SK-N-SH (cell line): Measurements from ENCODE around the gene RPN1. TPM values are rescaled to one million over a fixed set of nuclear protein-coding genes. Genes with fewer than 3 reads are reported as not detected.
"Not testable (repeated sequence)": the region's sequence is repeated elsewhere in the genome, so short reads cannot be mapped to it uniquely, and the experiment has no call there.

Experiments used
- CTCF ChIA-PET: fragments of 300-600, 350-600 bp; formaldehyde crosslinking; extraction: SDS; loops from one replicate; lab custom pipeline; 2021; lab: Yijun Ruan, JAX
- POLR2A ChIA-PET: fragments of 350-600 bp; sonication (Branson Sonifier 250); formaldehyde crosslinking; extraction: SDS; loops from one replicate; lab custom pipeline; 2020; ENCODE audit warnings: antibody characterized with exemption, inconsistent platforms; lab: Yijun Ruan, JAX
- DNase-seq: peaks from one replicate; pipeline ENCODE4 v3.0.0; 2012
- H2AFZ ChIP-seq: fragments of 200-600 bp; sonication (generic); 2 replicates; pipeline ENCODE4 v1.8.1; 2016; ENCODE audit warnings: antibody characterized with exemption, mild to moderate bottlenecking, low read depth
- H3F3A ChIP-seq: fragments of 200-600 bp; sonication (generic); replicated peaks from 2 replicates; pipeline ENCODE3; 2016; ENCODE audit warnings: antibody characterized with exemption, mild to moderate bottlenecking; ENCODE audit not compliant: insufficient read depth
- H3K27ac ChIP-seq, 2 experiments: fragments of 200-500 bp in 1 of 2; fragments of 200-600 bp in 1 of 2; sonication (Bioruptor generic) in 1 of 2; sonication (generic), shearing (Covaris generic) in 1 of 2; 2 replicates each; pipeline versions ENCODE4 v1.5.1 to v1.6.1; 2014 to 2016; ENCODE audit warnings: low read depth in 2 of 2, inconsistent platforms in 1 of 2, low read length in 1 of 2, mild to moderate bottlenecking in 1 of 2, mixed read lengths in 1 of 2
- H3K27me3 ChIP-seq: fragments of 200-600 bp; sonication (generic), shearing (Covaris generic); 2 replicates; pipeline ENCODE4 v1.6.1; 2016; ENCODE audit warnings: mixed run types; ENCODE audit not compliant: insufficient read depth
- H3K36me3 ChIP-seq, 2 experiments: fragments of 200-500 bp in 1 of 2; fragments of 200-600 bp in 1 of 2; sonication (Bioruptor generic) in 1 of 2; sonication (generic) in 1 of 2; replicated peaks in 1 of 2; 2 replicates each; pipeline versions ENCODE3 to v1.5.1; 2014 to 2016; ENCODE audit warnings: low read length in 1 of 2, mild to moderate bottlenecking in 1 of 2; ENCODE audit not compliant: insufficient read depth in 2 of 2, control insufficient read depth in 1 of 2
- H3K4me1 ChIP-seq, 2 experiments: fragments of 200-500 bp in 1 of 2; fragments of 200-600 bp in 1 of 2; sonication (Bioruptor generic) in 1 of 2; sonication (generic), shearing (Covaris generic) in 1 of 2; 2 replicates each; pipeline versions ENCODE4 v1.5.1 to v1.6.1; 2014 to 2016; ENCODE audit warnings: low read depth in 1 of 2, low read length in 1 of 2, mixed run types in 1 of 2; ENCODE audit not compliant: insufficient read depth in 2 of 2, control insufficient read depth in 1 of 2
- H3K4me2 ChIP-seq: fragments of 200-600 bp; sonication (generic), shearing (Covaris generic); 2 replicates; pipeline ENCODE4 v1.6.1; 2017; ENCODE audit warnings: mixed run types
- H3K4me3 ChIP-seq, 2 experiments: fragments of 200-500 bp in 1 of 2; fragments of 200-600 bp in 1 of 2; sonication (Bioruptor generic) in 1 of 2; sonication (generic), shearing (Covaris generic) in 1 of 2; 2 replicates each; pipeline versions ENCODE4 v1.5.1 to v1.8.1; 2014 to 2016; ENCODE audit warnings: low read depth in 2 of 2, inconsistent platforms in 1 of 2, low read length in 1 of 2, mild to moderate bottlenecking in 1 of 2, mixed read lengths in 1 of 2, moderate library complexity in 1 of 2
- H3K79me2 ChIP-seq: fragments of 200-600 bp; sonication (generic); 2 replicates; pipeline ENCODE4 v1.8.1; 2017; ENCODE audit warnings: mild to moderate bottlenecking; ENCODE audit not compliant: insufficient read depth
- H3K9ac ChIP-seq: fragments of 200-600 bp; sonication (generic); 2 replicates; pipeline ENCODE4 v1.6.1; 2017; ENCODE audit warnings: mixed run types
- H3K9me2 ChIP-seq: fragments of 200-600 bp; sonication (generic); 2 replicates; pipeline ENCODE4 v1.6.1; 2017; ENCODE audit warnings: mixed run types
- H3K9me3 ChIP-seq: fragments of 200-600 bp; sonication (generic); 2 replicates; pipeline ENCODE4 v1.6.1; 2017; ENCODE audit warnings: mixed run types, mild to moderate bottlenecking, moderate library complexity
- H4K20me1 ChIP-seq: fragments of 200-600 bp; sonication (generic); 2 replicates; pipeline ENCODE4 v1.6.1; 2017; ENCODE audit warnings: mild to moderate bottlenecking, mixed run types; ENCODE audit not compliant: insufficient read depth
- CHD2 ChIP-seq: fragments of 150-350 bp; IDR thresholded peaks from 2 replicates; pipeline ENCODE4 v1.6.1; 2018; ENCODE audit warnings: low read length; ENCODE audit not compliant: partially characterized antibody
- ELF1 ChIP-seq: IDR thresholded peaks from 2 replicates; pipeline ENCODE4 v1.4.0; 2012
- FOSL2 ChIP-seq: IDR thresholded peaks from 2 replicates; pipeline ENCODE4 v1.4.0; 2012; ENCODE audit warnings: low read depth, mild to moderate bottlenecking, moderate library complexity, borderline replicate concordance
- GABPA ChIP-seq: IDR thresholded peaks from 2 replicates; pipeline ENCODE4 v1.4.0; 2012; ENCODE audit warnings: low read depth, mild to moderate bottlenecking
- MXI1 ChIP-seq: IDR thresholded peaks from 2 replicates; pipeline ENCODE4 v1.6.1; 2012; ENCODE audit warnings: mild to moderate bottlenecking, low read depth, low read length, improper control_type of control experiment
- NFIC ChIP-seq: IDR thresholded peaks from 2 replicates; pipeline ENCODE4 v1.4.0; 2012; ENCODE audit warnings: borderline replicate concordance
- NRF1 ChIP-seq: IDR thresholded peaks from 2 replicates; pipeline ENCODE4 v1.6.1; 2012; ENCODE audit warnings: low read depth, mild to moderate bottlenecking, low read length
- POLR2AphosphoS5 ChIP-seq: IDR thresholded peaks from 2 replicates; pipeline ENCODE4 v1.6.1; 2012; ENCODE audit warnings: low read depth, low read length
- RCOR1 ChIP-seq: fragments of 150-350 bp; IDR thresholded peaks from 2 replicates; pipeline ENCODE4 v1.6.1; 2017; ENCODE audit warnings: antibody characterized with exemption, low read length
- RXRA ChIP-seq: IDR thresholded peaks from 2 replicates; pipeline ENCODE4 v1.4.0; 2012; ENCODE audit warnings: low read depth, mild to moderate bottlenecking, borderline replicate concordance
- TCF12 ChIP-seq: IDR thresholded peaks from 2 replicates; pipeline ENCODE4 v1.4.0; 2012
- WGBS: methylation state at CpG from one replicate; pipeline ENCODE4 v1.1.6; 2017; ENCODE audit warnings: low lambda C conversion rate; 5-methylcytosine and 5-hydroxymethylcytosine counted together
- polyA plus RNA-seq, 3 experiments: library from polyadenylated mRNA; depleted of rRNA; stranded (reverse); fragments of >200 nt; gene quantifications; 2 replicates each; pipeline ENCODE4 v1.2.3, GENCODE V29; 2012
- TF ChIP-seq, protein P1 (sequence below): fragments of 150-350 bp; IDR thresholded peaks from 2 replicates; pipeline ENCODE4 v1.6.1; 2016; ENCODE audit warnings: mild to moderate bottlenecking, low read depth, low read length
- TF ChIP-seq, protein P2 (sequence below): fragments of 200-600 bp; sonication (generic); IDR thresholded peaks from 2 replicates; pipeline ENCODE4 v1.6.1; 2017; ENCODE audit warnings: antibody characterized with exemption, mild to moderate bottlenecking, moderate library complexity
- TF ChIP-seq, protein P3 (sequence below): IDR thresholded peaks from 2 replicates; pipeline ENCODE4 v1.4.0; 2012; ENCODE audit warnings: low read depth, borderline replicate concordance

RPN1 gene
- polyA plus RNA-seq, 1 of the 3 experiments (the other 2 are of a cell fraction) = 162 TPM

DNA sequence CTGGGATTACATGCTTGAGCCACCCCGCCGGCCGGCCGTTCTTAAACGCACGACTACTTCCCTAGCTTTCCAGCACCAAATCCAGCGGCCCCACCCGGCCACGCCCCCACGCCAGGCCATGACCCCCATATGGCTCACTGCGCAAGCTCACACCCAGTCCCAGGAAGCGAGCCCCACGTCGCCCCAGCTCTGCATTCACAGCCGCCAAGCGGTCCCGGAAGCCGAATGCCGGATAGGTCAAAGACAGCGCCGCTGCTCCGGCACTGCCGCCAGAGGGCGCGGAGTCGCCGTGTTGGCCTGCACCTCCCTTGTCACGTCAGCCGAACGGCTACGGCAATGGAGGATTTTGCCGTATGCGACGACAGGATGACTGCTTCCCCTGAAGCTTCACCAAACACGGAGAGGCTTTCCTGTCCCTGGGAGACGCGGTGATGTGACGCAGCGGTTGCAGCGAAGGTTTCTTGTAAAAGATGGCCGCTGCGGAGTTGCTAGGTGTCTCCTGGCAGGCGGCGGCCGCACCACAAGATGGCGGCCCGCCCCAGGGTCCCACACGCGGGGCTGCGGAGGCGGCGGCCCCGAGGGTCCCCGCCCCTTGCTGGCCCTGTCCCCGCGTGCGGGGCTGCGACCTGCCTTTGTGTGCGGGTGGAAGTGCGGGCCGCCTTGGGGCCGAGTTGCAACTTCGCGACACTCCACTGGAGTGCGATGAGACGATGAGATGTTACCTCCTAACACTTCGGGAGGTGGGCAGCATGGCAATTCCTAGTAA, 30.2 kb upstream of the RPN1 start (continued):
- TF ChIP-seq, protein P1, sequence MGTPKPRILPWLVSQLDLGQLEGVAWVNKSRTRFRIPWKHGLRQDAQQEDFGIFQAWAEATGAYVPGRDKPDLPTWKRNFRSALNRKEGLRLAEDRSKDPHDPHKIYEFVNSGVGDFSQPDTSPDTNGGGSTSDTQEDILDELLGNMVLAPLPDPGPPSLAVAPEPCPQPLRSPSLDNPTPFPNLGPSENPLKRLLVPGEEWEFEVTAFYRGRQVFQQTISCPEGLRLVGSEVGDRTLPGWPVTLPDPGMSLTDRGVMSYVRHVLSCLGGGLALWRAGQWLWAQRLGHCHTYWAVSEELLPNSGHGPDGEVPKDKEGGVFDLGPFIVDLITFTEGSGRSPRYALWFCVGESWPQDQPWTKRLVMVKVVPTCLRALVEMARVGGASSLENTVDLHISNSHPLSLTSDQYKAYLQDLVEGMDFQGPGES = no peak
- TF ChIP-seq RXRA = peak; percentile 46; the same call in 1 of the 2 replicates
- peak; percentile 8 for TF ChIP-seq CHD2
- no peak for TF ChIP-seq RCOR1
- no peak for TF ChIP-seq FOSL2
- peak; percentile 71 for TF ChIP-seq GABPA
- TF ChIP-seq, protein P2, sequence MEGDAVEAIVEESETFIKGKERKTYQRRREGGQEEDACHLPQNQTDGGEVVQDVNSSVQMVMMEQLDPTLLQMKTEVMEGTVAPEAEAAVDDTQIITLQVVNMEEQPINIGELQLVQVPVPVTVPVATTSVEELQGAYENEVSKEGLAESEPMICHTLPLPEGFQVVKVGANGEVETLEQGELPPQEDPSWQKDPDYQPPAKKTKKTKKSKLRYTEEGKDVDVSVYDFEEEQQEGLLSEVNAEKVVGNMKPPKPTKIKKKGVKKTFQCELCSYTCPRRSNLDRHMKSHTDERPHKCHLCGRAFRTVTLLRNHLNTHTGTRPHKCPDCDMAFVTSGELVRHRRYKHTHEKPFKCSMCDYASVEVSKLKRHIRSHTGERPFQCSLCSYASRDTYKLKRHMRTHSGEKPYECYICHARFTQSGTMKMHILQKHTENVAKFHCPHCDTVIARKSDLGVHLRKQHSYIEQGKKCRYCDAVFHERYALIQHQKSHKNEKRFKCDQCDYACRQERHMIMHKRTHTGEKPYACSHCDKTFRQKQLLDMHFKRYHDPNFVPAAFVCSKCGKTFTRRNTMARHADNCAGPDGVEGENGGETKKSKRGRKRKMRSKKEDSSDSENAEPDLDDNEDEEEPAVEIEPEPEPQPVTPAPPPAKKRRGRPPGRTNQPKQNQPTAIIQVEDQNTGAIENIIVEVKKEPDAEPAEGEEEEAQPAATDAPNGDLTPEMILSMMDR = peak; percentile 94
- peak; percentile 91 for TF ChIP-seq POLR2AphosphoS5
- peak; percentile 90 for TF ChIP-seq ELF1
- TF ChIP-seq NFIC = peak; percentile 24; the same call in 1 of the 2 replicates
- TF ChIP-seq MXI1 = no peak; the same call in 1 of the 2 replicates

DNA sequence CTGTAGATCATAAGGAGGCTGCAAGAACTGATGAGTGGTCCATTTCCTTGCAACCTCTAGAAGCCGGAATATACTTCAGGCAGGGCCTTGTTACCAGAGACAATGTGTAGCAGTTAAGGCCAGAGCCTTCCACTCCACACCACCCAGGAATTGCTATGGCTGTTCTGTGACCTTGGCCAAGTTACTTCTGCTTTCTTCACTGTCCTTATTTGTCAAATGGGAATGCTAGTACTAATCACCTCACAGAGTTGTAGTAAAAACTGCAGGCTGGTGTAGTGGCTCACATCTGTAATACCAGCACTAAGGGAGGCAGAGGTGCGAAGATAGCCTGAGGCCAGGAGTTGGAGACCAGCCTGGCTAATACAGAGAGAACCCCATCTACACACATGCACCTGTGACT, 28.7 kb upstream of the RPN1 start:
- no peaks in the 10 kb centered on the region for H4K20me1 ChIP-seq
- H3K36me3 ChIP-seq = no peaks in the 10 kb centered on the region
- H3K9ac ChIP-seq = no peak overlapping the region
- H3K27ac ChIP-seq = no peak overlapping the region
- no peak for DNase-seq
- H3K79me2 ChIP-seq = no peaks in the 10 kb centered on the region
- ChIA-PET POLR2A (no interaction called here), CTCF (interaction anchor here (1.2 to 5.6 kb wide), 5 partner anchors 14 to 291 kb away, joined by 3 to 112 read pairs (median 8); no protein-coding TSS in a partner anchor)
- no peaks in the 10 kb centered on the region for H3K9me2 ChIP-seq
- 100% methylated on average over 1 of the region's 2 CpGs for WGBS
- peaks cover 5% of the 10 kb centered on the region in 2 experiments; a peak in 2 of 4 replicates for H3K4me1 ChIP-seq
- no peaks in the 10 kb centered on the region for H3F3A ChIP-seq
- H3K4me3 ChIP-seq = no peak overlapping the region
- no peak overlapping the region for H3K4me2 ChIP-seq
- H3K27me3 ChIP-seq = no peaks in the 10 kb centered on the region
- no peak overlapping the region for H2AFZ ChIP-seq
- TF ChIP-seq, protein P1 = no peak
- TF ChIP-seq TCF12 (no peak), NRF1 (no peak), RCOR1 (no peak), MXI1 (no peak)
- TF ChIP-seq, protein P3, sequence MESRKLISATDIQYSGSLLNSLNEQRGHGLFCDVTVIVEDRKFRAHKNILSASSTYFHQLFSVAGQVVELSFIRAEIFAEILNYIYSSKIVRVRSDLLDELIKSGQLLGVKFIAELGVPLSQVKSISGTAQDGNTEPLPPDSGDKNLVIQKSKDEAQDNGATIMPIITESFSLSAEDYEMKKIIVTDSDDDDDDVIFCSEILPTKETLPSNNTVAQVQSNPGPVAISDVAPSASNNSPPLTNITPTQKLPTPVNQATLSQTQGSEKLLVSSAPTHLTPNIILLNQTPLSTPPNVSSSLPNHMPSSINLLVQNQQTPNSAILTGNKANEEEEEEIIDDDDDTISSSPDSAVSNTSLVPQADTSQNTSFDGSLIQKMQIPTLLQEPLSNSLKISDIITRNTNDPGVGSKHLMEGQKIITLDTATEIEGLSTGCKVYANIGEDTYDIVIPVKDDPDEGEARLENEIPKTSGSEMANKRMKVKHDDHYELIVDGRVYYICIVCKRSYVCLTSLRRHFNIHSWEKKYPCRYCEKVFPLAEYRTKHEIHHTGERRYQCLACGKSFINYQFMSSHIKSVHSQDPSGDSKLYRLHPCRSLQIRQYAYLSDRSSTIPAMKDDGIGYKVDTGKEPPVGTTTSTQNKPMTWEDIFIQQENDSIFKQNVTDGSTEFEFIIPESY = no peak
- no peaks in the 10 kb centered on the region for H3K9me3 ChIP-seq

DNA sequence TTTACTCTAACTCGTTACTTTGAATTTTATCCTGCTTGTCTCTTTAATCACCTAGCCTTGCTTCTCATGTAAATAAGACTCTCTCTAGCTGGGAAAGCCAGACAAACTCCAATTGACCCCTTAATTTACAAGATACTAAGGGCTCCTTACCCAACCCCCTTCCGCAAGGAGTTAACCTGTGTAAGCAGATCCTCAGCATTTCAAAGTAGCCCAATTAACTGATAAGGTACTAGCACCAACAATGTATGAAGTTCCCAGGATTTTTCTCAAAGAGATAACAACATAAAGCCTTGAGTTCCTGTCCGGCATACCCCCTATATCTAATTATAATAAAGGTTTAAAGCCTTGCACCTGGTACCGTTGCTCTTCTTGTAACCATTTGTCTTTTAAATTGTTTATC, 25.2 kb upstream of the RPN1 start:
- 86% methylated on average over 4 of the region's 4 CpGs for WGBS
- POLR2A ChIA-PET, H4K20me1 ChIP-seq, CTCF ChIA-PET, H2AFZ ChIP-seq, H3F3A ChIP-seq, H3K4me1 ChIP-seq, H3K27ac ChIP-seq, DNase-seq, H3K79me2 ChIP-seq, H3K4me2 ChIP-seq, H3K9me3 ChIP-seq, H3K27me3 ChIP-seq, H3K36me3 ChIP-seq, H3K9me2 ChIP-seq, H3K4me3 ChIP-seq, H3K9ac ChIP-seq: not testable (repeated sequence)
